ENCODE measurements around the gene VSIG10.
A peak's percentile ranks its signal among the peaks of the same experiment; 100 is the strongest.

DNA sequence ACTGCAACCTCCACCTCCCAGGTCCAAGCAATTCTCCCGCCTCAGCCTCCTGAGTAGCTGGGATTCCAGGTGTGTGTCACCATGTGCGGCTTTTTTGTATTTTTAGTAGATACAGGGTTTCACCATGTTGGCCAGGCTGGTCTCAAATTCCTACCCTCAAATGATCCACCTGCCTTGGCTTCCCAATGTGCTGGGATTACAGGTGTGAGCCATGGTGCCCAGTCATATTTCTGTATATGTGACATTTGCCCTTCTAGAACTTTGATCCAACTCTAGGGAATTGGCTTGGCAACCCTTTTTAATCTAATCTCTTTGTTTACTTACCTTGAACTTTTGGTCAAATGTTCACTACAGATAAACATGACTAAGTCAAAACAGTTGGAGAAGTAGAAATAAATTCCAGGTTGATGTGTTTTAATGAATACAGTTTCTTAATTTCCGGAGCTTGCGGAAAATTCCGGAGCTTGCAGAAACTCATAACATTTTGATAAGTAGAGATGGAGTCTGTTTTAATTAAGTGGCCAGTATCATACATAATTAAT is 20.6 kb upstream of the VSIG10 start:
- TF ChIP-seq, protein P1, sequence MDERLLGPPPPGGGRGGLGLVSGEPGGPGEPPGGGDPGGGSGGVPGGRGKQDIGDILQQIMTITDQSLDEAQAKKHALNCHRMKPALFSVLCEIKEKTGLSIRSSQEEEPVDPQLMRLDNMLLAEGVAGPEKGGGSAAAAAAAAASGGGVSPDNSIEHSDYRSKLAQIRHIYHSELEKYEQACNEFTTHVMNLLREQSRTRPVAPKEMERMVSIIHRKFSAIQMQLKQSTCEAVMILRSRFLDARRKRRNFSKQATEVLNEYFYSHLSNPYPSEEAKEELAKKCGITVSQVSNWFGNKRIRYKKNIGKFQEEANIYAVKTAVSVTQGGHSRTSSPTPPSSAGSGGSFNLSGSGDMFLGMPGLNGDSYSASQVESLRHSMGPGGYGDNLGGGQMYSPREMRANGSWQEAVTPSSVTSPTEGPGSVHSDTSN (CRISPR knock-in tag; IDR thresholded peaks at IDR 0.05) = no peak
- TF ChIP-seq, protein P2, sequence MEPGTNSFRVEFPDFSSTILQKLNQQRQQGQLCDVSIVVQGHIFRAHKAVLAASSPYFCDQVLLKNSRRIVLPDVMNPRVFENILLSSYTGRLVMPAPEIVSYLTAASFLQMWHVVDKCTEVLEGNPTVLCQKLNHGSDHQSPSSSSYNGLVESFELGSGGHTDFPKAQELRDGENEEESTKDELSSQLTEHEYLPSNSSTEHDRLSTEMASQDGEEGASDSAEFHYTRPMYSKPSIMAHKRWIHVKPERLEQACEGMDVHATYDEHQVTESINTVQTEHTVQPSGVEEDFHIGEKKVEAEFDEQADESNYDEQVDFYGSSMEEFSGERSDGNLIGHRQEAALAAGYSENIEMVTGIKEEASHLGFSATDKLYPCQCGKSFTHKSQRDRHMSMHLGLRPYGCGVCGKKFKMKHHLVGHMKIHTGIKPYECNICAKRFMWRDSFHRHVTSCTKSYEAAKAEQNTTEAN (CRISPR knock-in tag; conservative IDR thresholded peaks at IDR 0.05) = 0 out of 2 replicates have a peak, but pooled peaks have one; percentile 65
- TF ChIP-seq DNMT1 (CRISPR knock-in tag; IDR thresholded peaks at IDR 0.05) (no peak), TCF7 (IDR thresholded peaks at IDR 0.05; ENCODE audit: low read depth) (peak; percentile 58; the same call in 1 of the 2 replicates), ZZZ3 (CRISPR knock-in tag; IDR thresholded peaks at IDR 0.05; ENCODE audit: borderline replicate concordance) (no peak), NCOA2 (CRISPR knock-in tag; IDR thresholded peaks at IDR 0.05) (peak; percentile 90), RXRB (CRISPR knock-in tag; IDR thresholded peaks at IDR 0.05; ENCODE audit: borderline replicate concordance) (peak; percentile 94), ZNF614 (CRISPR knock-in tag; IDR thresholded peaks at IDR 0.05; ENCODE audit: borderline replicate concordance) (no peak), KDM5A (IDR thresholded peaks at IDR 0.05; ENCODE audit: borderline replicate concordance, low read length) (no peak), GABPA (IDR thresholded peaks at IDR 0.05; ENCODE audit: low read depth, low read length) (no peak), GABPA (CRISPR knock-in tag; IDR thresholded peaks at IDR 0.05; ENCODE audit: low read depth) (peak; percentile 36; the same call in 1 of the 2 replicates)
- TF ChIP-seq, protein P3, sequence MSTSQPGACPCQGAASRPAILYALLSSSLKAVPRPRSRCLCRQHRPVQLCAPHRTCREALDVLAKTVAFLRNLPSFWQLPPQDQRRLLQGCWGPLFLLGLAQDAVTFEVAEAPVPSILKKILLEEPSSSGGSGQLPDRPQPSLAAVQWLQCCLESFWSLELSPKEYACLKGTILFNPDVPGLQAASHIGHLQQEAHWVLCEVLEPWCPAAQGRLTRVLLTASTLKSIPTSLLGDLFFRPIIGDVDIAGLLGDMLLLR (CRISPR knock-in tag; IDR thresholded peaks at IDR 0.05) = no peak
